HFF-Myc (cell line): ENCODE results near the gene EZR.

Experiments used
- DNase-seq: peaks from one replicate; pipeline ENCODE4 v3.0.0-alpha.2; 2011; ENCODE audit warnings: low read depth; ENCODE audit errors: extremely low read depth
- H3K4me3 ChIP-seq: replicated peaks from 2 replicates; pipeline ENCODE4 v1.5.1; 2011; ENCODE audit warnings: low read depth, mild to moderate bottlenecking, control low read depth, low read length
- CTCF ChIP-seq: IDR thresholded peaks from 2 replicates; pipeline ENCODE4 v1.5.1; 2012; ENCODE audit warnings: mild to moderate bottlenecking, low read depth, low read length, control low read depth; ENCODE audit errors: missing control alignments

EZR gene

GRCh38 chr6:158774717-158775449, 44.3 kb downstream of the EZR start:
- no peak for DNase-seq
- no peak for TF ChIP-seq CTCF

GRCh38 chr6:158773581-158774449, 45.4 kb downstream of the EZR start:
- DNase-seq = no peak
- no peak overlapping the region for H3K4me3 ChIP-seq
- no peak for TF ChIP-seq CTCF

More at GRCh38 chr6:158774717-158775449, 44.3 kb downstream of the EZR start:
- H3K4me3 ChIP-seq = no peak overlapping the region

GRCh38 chr6:158772851-158773371, 46.3 kb downstream of the EZR start:
- H3K4me3 ChIP-seq = no peak overlapping the region
- DNase-seq = no peak
- TF ChIP-seq CTCF = no peak

GRCh38 chr6:158772172-158772571, 47.0 kb downstream of the EZR start:
- TF ChIP-seq CTCF = no peak

GRCh38 chr6:158771399-158772152, 47.6 kb downstream of the EZR start:
- no peak overlapping the region for H3K4me3 ChIP-seq

More at GRCh38 chr6:158772172-158772571, 47.0 kb downstream of the EZR start:
- no peak overlapping the region for H3K4me3 ChIP-seq
- no peak for DNase-seq

More at GRCh38 chr6:158771399-158772152, 47.6 kb downstream of the EZR start:
- DNase-seq = no peak
- no peak for TF ChIP-seq CTCF
